ENCODE measurements around the gene DMRT3. TPM values are rescaled to one million over a fixed set of nuclear protein-coding genes. Genes with fewer than 3 reads are reported as not detected.
A peak's percentile ranks its signal among the peaks of the same experiment; 100 is the strongest.

The DMRT3 gene
- total RNA-seq, 1 donor from 2014 or later = 0.25 TPM

DNA sequence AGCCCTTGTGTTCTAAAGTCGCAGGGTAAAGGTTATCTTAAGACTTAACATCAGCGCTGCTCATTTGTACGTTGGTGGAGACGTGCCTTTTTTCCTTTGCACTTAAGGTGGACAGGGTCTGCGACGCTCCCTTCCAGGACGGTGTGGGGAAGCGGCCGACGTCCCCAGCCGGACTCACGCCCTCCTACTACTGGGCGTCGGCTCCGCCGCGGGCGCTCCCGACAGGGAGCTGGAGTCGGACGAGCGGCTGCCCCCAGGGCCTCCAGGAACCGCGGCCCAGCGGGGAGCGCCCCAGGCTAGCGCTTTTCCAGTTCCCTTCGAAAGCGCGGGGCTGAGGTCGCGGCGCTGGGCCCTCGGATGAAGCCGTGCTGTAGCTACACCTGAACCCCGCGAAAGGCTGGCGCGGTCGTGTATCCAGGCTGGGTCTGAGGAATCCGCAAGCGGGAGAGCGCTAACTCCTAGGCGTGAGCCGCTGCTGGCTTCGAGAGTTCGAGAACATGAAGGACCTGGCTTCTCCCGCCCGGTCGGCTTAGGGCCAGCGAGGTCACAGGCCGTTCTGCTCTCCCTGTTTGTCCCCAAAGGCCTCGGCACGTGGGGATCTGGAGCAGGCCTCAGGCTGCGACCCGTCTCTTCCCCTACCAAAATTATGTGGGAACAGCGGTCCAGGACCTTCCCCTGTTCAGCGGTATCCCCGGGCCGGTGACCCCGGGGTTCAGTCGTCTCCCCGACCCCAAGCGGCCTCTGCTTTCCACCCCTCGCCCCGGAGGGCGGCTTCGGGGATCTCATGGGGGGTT, 3.8 kb upstream of the DMRT3 start:
- H3K4me3 ChIP-seq (ENCODE audit: low read depth, low read length) = no peak overlapping the region
- peaks cover 75% of the 10 kb centered on the region for H3K27me3 ChIP-seq (ENCODE audit: control insufficient read depth, insufficient read depth, low read length)
- TF ChIP-seq, protein P1, sequence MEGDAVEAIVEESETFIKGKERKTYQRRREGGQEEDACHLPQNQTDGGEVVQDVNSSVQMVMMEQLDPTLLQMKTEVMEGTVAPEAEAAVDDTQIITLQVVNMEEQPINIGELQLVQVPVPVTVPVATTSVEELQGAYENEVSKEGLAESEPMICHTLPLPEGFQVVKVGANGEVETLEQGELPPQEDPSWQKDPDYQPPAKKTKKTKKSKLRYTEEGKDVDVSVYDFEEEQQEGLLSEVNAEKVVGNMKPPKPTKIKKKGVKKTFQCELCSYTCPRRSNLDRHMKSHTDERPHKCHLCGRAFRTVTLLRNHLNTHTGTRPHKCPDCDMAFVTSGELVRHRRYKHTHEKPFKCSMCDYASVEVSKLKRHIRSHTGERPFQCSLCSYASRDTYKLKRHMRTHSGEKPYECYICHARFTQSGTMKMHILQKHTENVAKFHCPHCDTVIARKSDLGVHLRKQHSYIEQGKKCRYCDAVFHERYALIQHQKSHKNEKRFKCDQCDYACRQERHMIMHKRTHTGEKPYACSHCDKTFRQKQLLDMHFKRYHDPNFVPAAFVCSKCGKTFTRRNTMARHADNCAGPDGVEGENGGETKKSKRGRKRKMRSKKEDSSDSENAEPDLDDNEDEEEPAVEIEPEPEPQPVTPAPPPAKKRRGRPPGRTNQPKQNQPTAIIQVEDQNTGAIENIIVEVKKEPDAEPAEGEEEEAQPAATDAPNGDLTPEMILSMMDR (IDR thresholded peaks at IDR 0.05; ENCODE audit: insufficient read depth, low read length, poor library complexity, severe bottlenecking) = no peak
- no peak for DNase-seq (ENCODE audit: low read depth)
- H3K36me3 ChIP-seq (ENCODE audit: control insufficient read depth, insufficient read depth, low read length) = no peaks in the 10 kb centered on the region

DNA sequence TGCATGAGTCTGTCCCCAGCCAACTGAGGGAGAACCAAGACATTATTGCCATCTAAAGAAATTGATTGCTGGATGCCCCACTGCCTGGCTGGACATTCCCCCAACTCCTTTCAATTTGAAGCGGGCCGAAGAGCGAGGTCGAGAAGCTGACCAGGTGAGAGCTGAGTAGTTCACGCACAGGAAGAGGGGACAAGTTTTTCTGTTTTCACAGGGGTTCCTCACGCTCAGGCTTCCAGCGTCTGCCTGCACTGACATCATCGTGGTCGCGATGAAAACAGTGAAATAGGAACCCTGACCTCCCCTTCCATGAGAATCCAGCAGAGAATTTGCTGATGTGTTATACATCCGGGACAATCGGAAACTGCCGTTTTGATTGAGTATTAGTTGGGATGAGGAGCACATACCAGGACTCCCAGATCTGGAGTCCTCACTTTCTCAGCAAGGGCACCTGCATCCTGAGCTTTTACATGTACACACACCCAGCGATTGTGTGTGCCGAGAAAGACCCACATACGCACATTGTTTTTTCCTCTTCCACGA, 3.1 kb upstream of the DMRT3 start:
- DNase-seq (ENCODE audit: low read depth) = no peak
- TF ChIP-seq, protein P1 (IDR thresholded peaks at IDR 0.05; ENCODE audit: insufficient read depth, low read length, poor library complexity, severe bottlenecking) = no peak
- Histone ChIP-seq H3K4me3 (ENCODE audit: low read depth, low read length) (no peak overlapping the region), H3K27me3 (ENCODE audit: control insufficient read depth, insufficient read depth, low read length) (peaks cover 80% of the 10 kb centered on the region), H3K36me3 (ENCODE audit: control insufficient read depth, insufficient read depth, low read length) (no peaks in the 10 kb centered on the region)

DNA sequence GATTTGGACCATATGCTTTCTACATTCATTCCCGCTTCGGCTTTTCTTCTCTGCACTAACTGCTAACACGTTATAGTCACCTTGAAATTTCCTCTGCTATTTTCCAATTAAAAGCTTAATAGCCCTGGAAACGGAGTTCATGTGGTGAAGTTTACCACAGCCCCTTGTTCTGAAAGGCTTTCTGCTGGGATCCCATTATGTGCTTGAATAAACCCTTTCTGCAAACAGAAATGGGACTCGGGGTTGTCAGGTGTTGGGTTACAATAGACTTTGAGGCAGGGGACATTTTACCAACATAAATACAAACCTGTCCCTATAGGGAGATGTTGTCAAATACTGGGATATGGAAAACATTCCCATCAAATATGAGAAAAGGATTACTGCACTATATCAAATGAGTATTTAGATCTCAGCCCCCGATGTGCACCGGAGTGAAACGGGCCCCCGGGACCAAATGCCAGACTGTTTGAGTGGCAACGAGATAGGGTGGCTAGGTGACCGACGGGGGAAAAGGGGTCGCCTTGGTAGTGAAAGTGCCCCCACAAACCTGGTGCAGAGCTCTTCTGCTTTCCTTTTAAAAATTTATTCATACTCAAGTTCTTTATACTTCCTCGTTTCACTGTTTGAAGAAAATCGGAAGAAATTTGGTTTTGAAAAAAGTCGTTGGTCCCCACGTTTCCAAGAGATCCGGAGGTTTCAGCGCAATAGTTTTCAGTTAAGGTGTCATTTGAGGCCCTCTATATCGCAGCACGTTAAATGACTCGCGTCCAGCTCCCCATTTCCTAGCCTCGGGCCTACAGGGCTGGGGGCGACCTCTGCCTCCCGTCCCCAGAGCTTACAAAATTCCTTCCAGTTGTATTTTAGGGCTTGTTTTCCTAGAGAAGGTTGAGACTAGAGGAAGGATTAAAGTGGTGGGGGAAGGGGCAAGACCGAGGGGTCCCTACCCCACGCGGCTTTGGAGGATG, 2.1 kb upstream of the DMRT3 start:
- no peak overlapping the region for H3K4me3 ChIP-seq (ENCODE audit: low read depth, low read length)
- H3K36me3 ChIP-seq (ENCODE audit: control insufficient read depth, insufficient read depth, low read length) = no peaks in the 10 kb centered on the region
- H3K27me3 ChIP-seq (ENCODE audit: control insufficient read depth, insufficient read depth, low read length) = peaks cover 80% of the 10 kb centered on the region
- DNase-seq (ENCODE audit: low read depth) = no peak
- TF ChIP-seq, protein P1 (IDR thresholded peaks at IDR 0.05; ENCODE audit: insufficient read depth, low read length, poor library complexity, severe bottlenecking) = no peak

DNA sequence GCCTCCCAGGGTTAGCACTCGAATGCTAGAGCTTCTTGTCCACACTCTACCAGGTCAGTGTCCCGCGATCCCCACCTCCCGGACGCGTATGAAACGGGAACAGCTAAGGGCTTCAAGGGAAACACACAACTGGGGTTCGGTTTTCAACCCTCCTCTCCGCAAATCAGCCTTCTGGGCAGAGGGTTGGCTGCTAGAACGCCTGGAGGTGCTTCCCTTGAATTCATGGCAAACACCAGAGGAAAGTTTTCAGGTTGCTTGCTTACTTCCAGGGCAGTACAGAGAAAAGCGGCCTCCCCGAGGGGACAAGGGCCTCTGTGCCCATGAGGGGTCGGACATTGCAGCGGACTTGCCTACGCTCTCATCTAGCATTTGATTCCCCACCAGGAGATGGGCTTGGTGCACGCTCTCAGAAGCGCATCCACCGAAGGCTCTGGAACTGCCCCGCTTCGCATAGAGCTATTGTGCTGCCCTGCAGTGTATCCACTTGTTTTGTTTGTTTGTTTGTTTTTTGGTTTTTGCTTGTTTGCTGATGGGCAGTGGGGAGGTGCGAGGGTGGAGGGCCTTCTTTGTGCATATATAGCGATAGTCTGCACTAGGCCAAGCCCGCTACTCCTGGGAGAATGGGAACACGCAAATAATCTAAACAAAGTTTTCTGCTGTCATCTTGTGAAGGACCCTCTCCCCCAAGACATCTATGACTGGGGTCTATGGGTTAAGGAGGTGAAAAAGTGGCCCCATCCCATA, 1.3 kb upstream of the DMRT3 start:
- TF ChIP-seq, protein P1 (IDR thresholded peaks at IDR 0.05; ENCODE audit: insufficient read depth, low read length, poor library complexity, severe bottlenecking) = no peak
- no peaks in the 10 kb centered on the region for H3K36me3 ChIP-seq (ENCODE audit: control insufficient read depth, insufficient read depth, low read length)
- DNase-seq (ENCODE audit: low read depth) = no peak
- H3K4me3 ChIP-seq (ENCODE audit: low read depth, low read length) = no peak overlapping the region
- H3K27me3 ChIP-seq (ENCODE audit: control insufficient read depth, insufficient read depth, low read length) = peaks cover 72% of the 10 kb centered on the region

DNA sequence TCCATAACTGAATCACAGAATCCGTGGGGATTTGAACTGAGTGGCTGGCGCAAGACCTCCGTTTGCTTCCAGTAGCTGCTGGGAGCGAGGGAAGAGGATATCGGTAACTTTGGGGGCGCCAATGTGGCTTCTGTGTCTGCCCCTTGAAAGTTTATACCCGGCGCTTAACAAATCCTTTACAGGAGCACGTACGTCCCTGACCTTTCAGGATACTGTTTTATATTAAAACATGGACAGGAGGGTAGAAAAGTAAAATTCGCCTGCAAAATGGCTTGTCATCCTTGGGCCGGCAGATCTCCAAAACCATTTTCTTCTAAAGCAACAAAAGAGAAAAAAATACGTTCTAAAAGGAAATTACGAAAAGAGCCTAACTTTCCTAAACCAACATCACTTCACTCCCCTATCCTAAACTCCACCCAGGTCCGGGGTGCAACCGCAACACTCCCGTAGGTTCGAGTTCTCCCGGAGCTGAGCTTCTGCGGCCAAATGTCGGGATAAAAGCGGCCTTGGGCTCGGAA, 656 bp upstream of the DMRT3 start:
- H3K4me3 ChIP-seq (ENCODE audit: low read depth, low read length) = peak overlapping the region; percentile 37
- TF ChIP-seq, protein P1 (IDR thresholded peaks at IDR 0.05; ENCODE audit: insufficient read depth, low read length, poor library complexity, severe bottlenecking) = no peak
- H3K27me3 ChIP-seq (ENCODE audit: control insufficient read depth, insufficient read depth, low read length) = peaks cover 65% of the 10 kb centered on the region
- no peak for DNase-seq (ENCODE audit: low read depth)
- no peaks in the 10 kb centered on the region for H3K36me3 ChIP-seq (ENCODE audit: control insufficient read depth, insufficient read depth, low read length)

All from kidney epithelial cell (primary cell).